MCF 10A (cell line): ENCODE data around the gene ZNF593OS. TPM values are rescaled to one million over a fixed set of nuclear protein-coding genes. Genes with fewer than 3 reads are reported as not detected.

ENCODE experiments used
- BruUV-seq: library from RNA; stranded (reverse); fragments of 400-500 nt; replicated peaks from 2 replicates; lab custom pipeline; 2021; lab: Mats Ljungman, UMichigan
- CTCF ChIA-PET: fragments of 300-600 bp; sonication (Branson Sonifier 250); formaldehyde crosslinking; extraction: SDS; loops from one replicate; lab custom pipeline; 2021; ENCODE audit warnings: antibody characterized with exemption, inconsistent platforms; lab: Yijun Ruan, JAX
- POLR2A ChIA-PET: fragments of 300-600, 350-650 bp; sonication (Branson Sonifier 250); formaldehyde crosslinking; extraction: SDS; loops from one replicate; lab custom pipeline; 2020; ENCODE audit warnings: antibody characterized with exemption, inconsistent platforms; lab: Yijun Ruan, JAX
- DNase-seq: peaks from one replicate; pipeline ENCODE4 v3.0.0-alpha.2; 2018; ENCODE audit not compliant: unreplicated experiment
- H3K27ac Mint-ChIP-seq: one replicate; pipeline ENCODE4 v1.8.0; 2022; ENCODE audit warnings: mild to moderate bottlenecking, low read depth, mixed read lengths; ENCODE audit not compliant: unreplicated experiment
- H3K27me3 Mint-ChIP-seq: one replicate; pipeline ENCODE4 v1.8.0; 2022; ENCODE audit warnings: mixed read lengths; ENCODE audit not compliant: insufficient read depth, unreplicated experiment
- H3K36me3 Mint-ChIP-seq: one replicate; pipeline ENCODE4 v1.8.0; 2022; ENCODE audit warnings: mild to moderate bottlenecking, moderate library complexity, mixed read lengths; ENCODE audit not compliant: insufficient read depth, unreplicated experiment
- H3K4me1 Mint-ChIP-seq: one replicate; pipeline ENCODE4 v1.8.0; 2022; ENCODE audit warnings: mixed read lengths; ENCODE audit not compliant: insufficient read depth, unreplicated experiment
- H3K4me3 Mint-ChIP-seq: one replicate; pipeline ENCODE4 v1.8.0; 2022; ENCODE audit warnings: mild to moderate bottlenecking, moderate library complexity, mixed read lengths; ENCODE audit not compliant: unreplicated experiment
- H3K9me3 Mint-ChIP-seq: one replicate; pipeline ENCODE4 v1.8.0; 2022; ENCODE audit warnings: mixed read lengths; ENCODE audit not compliant: unreplicated experiment
- CTCF ChIP-seq: fragments of 200-600 bp; IDR thresholded peaks from one replicate; pipeline ENCODE4 v1.8.0; 2022; ENCODE audit warnings: antibody characterized with exemption, mild to moderate bottlenecking; ENCODE audit not compliant: unreplicated experiment
- intact Hi-C: fragments of 100-400 bp; cut with micrococcal nuclease; formaldehyde crosslinking; loops from 2 replicates; pipeline ENCODE4 v1.14.1; 2022
- total RNA-seq: library from RNA; stranded (reverse); gene quantifications from 2 replicates; pipeline ENCODE4 v1.2.3, GENCODE V29; 2022

Gene ZNF593OS
- total RNA-seq, 1 experiment from 2014 or later, result not detected

GRCh38 chr1:26154750-26155149 lies 16.9 kb downstream of the ZNF593OS start:
- H3K4me3 Mint-ChIP-seq, result no peak overlapping the region
- TF ChIP-seq CTCF, result no peak
- intact Hi-C loops, result no loop called here
- BruUV-seq, result no TSS peak
- no peaks in the 10 kb centered on the region for H3K36me3 Mint-ChIP-seq
- ChIA-PET POLR2A (no interaction called here), CTCF (interaction anchor here (1.0 to 1.8 kb wide), 2 partner anchors 10 to 15 kb away, joined by 3 to 9 read pairs; partner anchors contain the start of gene ZNF593)
- DNase-seq, result no peak
- no peaks in the 10 kb centered on the region for H3K9me3 Mint-ChIP-seq
- no peaks in the 10 kb centered on the region for H3K27me3 Mint-ChIP-seq
- H3K27ac Mint-ChIP-seq, result no peak overlapping the region
- no peaks in the 10 kb centered on the region for H3K4me1 Mint-ChIP-seq

GRCh38 chr1:26153966-26154532 lies 17.6 kb downstream of the ZNF593OS start:
- no peak for TF ChIP-seq CTCF
- Mint-ChIP-seq H3K9me3 (no peaks in the 10 kb centered on the region), H3K27me3 (no peaks in the 10 kb centered on the region)

GRCh38 chr1:26148887-26149286 lies 22.7 kb downstream of the ZNF593OS start:
- ChIA-PET CTCF (interaction anchor here (0.6 kb wide), 1 partner anchor 236 kb away, joined by 3 read pairs; no protein-coding TSS in a partner anchor), POLR2A (no interaction called here)
- Mint-ChIP-seq H3K9me3 (no peaks in the 10 kb centered on the region), H3K27ac (no peak overlapping the region), H3K4me3 (no peak overlapping the region), H3K4me1 (no peaks in the 10 kb centered on the region), H3K27me3 (peaks cover 12% of the 10 kb centered on the region), H3K36me3 (no peaks in the 10 kb centered on the region)
- BruUV-seq, result no TSS peak
- no peak for TF ChIP-seq CTCF
- DNase-seq, result no peak
- intact Hi-C loops, result no loop called here

More at GRCh38 chr1:26153966-26154532, 17.6 kb downstream of the ZNF593OS start:
- H3K4me1 Mint-ChIP-seq, result no peaks in the 10 kb centered on the region
- H3K36me3 Mint-ChIP-seq, result no peaks in the 10 kb centered on the region
- BruUV-seq, result no TSS peak
- CTCF ChIA-PET, result no interaction called here
- H3K4me3 Mint-ChIP-seq, result no peak overlapping the region
- no peak overlapping the region for H3K27ac Mint-ChIP-seq
- DNase-seq, result no peak
- POLR2A ChIA-PET, result interaction anchor here (0.6 kb wide), 1 partner anchor 31 kb away, joined by 3 read pairs; no protein-coding TSS in a partner anchor
- intact Hi-C loops, result no loop called here

GRCh38 chr1:26145960-26146294 lies 25.7 kb downstream of the ZNF593OS start:
- no peak for TF ChIP-seq CTCF
- CTCF ChIA-PET, result interaction anchor here (0.6 to 6.0 kb wide), 21 partner anchors 9 to 1297 kb away, joined by 3 to 75 read pairs (median 7); partner anchors contain the start of genes CEP85, FAM110D and PDIK1L
- intact Hi-C loops, result loop anchor here (1.0 kb wide), 3 partner anchors 36 to 110 kb away; no protein-coding TSS in a partner anchor
- no TSS peak for BruUV-seq
- no peak for DNase-seq
- Mint-ChIP-seq H3K4me3 (no peak overlapping the region), H3K27ac (no peak overlapping the region), H3K36me3 (no peaks in the 10 kb centered on the region), H3K9me3 (no peaks in the 10 kb centered on the region), H3K4me1 (no peaks in the 10 kb centered on the region), H3K27me3 (peaks cover 12% of the 10 kb centered on the region)
- POLR2A ChIA-PET, result interaction anchor here (0.6 to 4.4 kb wide), 3 partner anchors 35 to 43 kb away, joined by 3 to 29 read pairs (median 10); partner anchors contain the start of gene PDIK1L
